ENCODE results near the gene ELOVL5.

Gene ELOVL5

GRCh38 chr6:53257533-53257932 is 91.2 kb downstream of the ELOVL5 start:
- H3K27ac ChIP-seq (ENCODE audit: low read length), result no peak overlapping the region
- DNase-seq, result no peak
- H3K36me3 ChIP-seq (replicated peaks; ENCODE audit: insufficient read depth, low read length), result no peaks in the 10 kb centered on the region
- H3K9me3 ChIP-seq (replicated peaks; ENCODE audit: insufficient read depth, low read length), result no peaks in the 10 kb centered on the region
- no peak overlapping the region for H3K9ac ChIP-seq (ENCODE audit: low read length)
- no peaks in the 10 kb centered on the region for H3K9me2 ChIP-seq (replicated peaks; ENCODE audit: insufficient read depth, low read length)
- H2AFZ ChIP-seq (ENCODE audit: low read length), result no peak overlapping the region
- no peaks in the 10 kb centered on the region for H3K27me3 ChIP-seq (replicated peaks; ENCODE audit: insufficient read depth, low read length)
- H3F3A ChIP-seq (ENCODE audit: insufficient read depth, low read length), result no peaks in the 10 kb centered on the region
- peaks cover 3% of the 10 kb centered on the region; the same call in 1 of the 2 replicates for H3K4me1 ChIP-seq (ENCODE audit: low read length)
- H3K79me2 ChIP-seq (ENCODE audit: low read length), result no peaks in the 10 kb centered on the region
- H4K20me1 ChIP-seq (ENCODE audit: insufficient read depth, low read length), result no peaks in the 10 kb centered on the region
- no peak overlapping the region for H3K4me2 ChIP-seq (ENCODE audit: low read depth, low read length)
- TF ChIP-seq CTCF (IDR thresholded peaks at IDR 0.05; ENCODE audit: low read length), result no peak
- TF ChIP-seq EZH2phosphoT487 (IDR thresholded peaks at IDR 0.05; ENCODE audit: low read length), result no peak
- TF ChIP-seq EZH2 (optimal IDR thresholded peaks at IDR 0.05; ENCODE audit: low read depth, low read length), result no peak
- H3K4me3 ChIP-seq (ENCODE audit: low read length), result no peak overlapping the region

DNA sequence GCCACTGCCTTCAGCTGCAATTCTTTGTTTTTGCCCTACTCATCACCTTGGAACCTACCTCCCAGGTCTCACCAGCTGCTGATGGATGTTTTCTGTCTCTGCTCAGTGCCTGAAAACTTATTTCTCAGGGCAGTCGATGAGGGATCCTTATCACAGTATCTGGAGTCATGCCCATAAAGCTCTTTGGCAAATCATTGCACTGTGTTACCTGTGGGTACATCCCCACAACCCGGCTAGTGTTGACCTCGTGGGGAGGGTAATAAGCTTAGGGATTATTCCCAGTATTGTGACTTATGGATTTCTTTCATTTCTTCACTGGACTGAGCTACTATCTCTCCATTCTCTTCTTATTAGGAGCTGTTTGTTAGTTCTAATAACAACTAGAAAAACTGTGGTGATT is 91.7 kb downstream of the ELOVL5 start:
- H3K9me2 ChIP-seq (replicated peaks; ENCODE audit: insufficient read depth, low read length), result no peaks in the 10 kb centered on the region
- H3K27ac ChIP-seq (ENCODE audit: low read length), result no peak overlapping the region
- no peak overlapping the region for H3K9ac ChIP-seq (ENCODE audit: low read length)
- no peak overlapping the region for H3K4me2 ChIP-seq (ENCODE audit: low read depth, low read length)
- H3K4me1 ChIP-seq (ENCODE audit: low read length), result peaks cover 3% of the 10 kb centered on the region; the same call in 1 of the 2 replicates
- H3K27me3 ChIP-seq (replicated peaks; ENCODE audit: insufficient read depth, low read length), result no peaks in the 10 kb centered on the region
- DNase-seq, result no peak
- H2AFZ ChIP-seq (ENCODE audit: low read length), result no peak overlapping the region
- no peaks in the 10 kb centered on the region for H3F3A ChIP-seq (ENCODE audit: insufficient read depth, low read length)
- TF ChIP-seq CTCF (IDR thresholded peaks at IDR 0.05; ENCODE audit: low read length) (no peak), EZH2phosphoT487 (IDR thresholded peaks at IDR 0.05; ENCODE audit: low read length) (no peak), EZH2 (optimal IDR thresholded peaks at IDR 0.05; ENCODE audit: low read depth, low read length) (no peak)
- H3K4me3 ChIP-seq (ENCODE audit: low read length), result no peak overlapping the region
- no peaks in the 10 kb centered on the region for H3K36me3 ChIP-seq (replicated peaks; ENCODE audit: insufficient read depth, low read length)
- H4K20me1 ChIP-seq (ENCODE audit: insufficient read depth, low read length), result no peaks in the 10 kb centered on the region
- no peaks in the 10 kb centered on the region for H3K9me3 ChIP-seq (replicated peaks; ENCODE audit: insufficient read depth, low read length)
- H3K79me2 ChIP-seq (ENCODE audit: low read length), result no peaks in the 10 kb centered on the region

DNA sequence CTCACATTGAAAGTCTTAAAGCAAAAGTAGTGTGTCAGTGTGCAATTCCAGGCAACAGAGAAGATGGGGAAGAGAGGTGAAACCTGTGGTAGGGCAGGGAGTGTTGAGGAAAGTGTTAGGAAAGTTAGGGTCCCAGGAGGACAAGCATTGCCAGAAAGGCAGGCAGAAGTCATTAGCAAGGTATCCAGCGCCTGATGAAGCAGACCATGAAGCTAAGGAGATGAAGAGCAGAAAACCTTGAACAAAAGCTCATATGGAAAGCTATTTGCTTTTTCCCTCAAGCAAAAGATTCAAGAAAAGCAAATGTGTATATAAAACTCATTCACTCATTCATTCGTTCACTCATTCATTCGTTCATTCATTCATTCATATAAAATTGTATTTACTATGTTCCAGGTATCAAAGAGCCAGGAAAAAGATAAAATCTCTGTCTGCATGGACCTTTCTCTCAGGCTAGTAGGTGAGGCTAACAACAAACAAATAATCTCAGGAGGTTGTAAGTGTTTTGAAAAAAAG is 96.5 kb downstream of the ELOVL5 start:
- H3K36me3 ChIP-seq (replicated peaks; ENCODE audit: insufficient read depth, low read length), result no peaks in the 10 kb centered on the region
- TF ChIP-seq EZH2 (optimal IDR thresholded peaks at IDR 0.05; ENCODE audit: low read depth, low read length) (no peak), EZH2phosphoT487 (IDR thresholded peaks at IDR 0.05; ENCODE audit: low read length) (no peak), CTCF (IDR thresholded peaks at IDR 0.05; ENCODE audit: low read length) (no peak)
- no peak overlapping the region for H3K4me3 ChIP-seq (ENCODE audit: low read length)
- no peak overlapping the region for H3K9ac ChIP-seq (ENCODE audit: low read length)
- H3K27ac ChIP-seq (ENCODE audit: low read length), result no peak overlapping the region
- H4K20me1 ChIP-seq (ENCODE audit: insufficient read depth, low read length), result no peaks in the 10 kb centered on the region
- no peaks in the 10 kb centered on the region for H3K27me3 ChIP-seq (replicated peaks; ENCODE audit: insufficient read depth, low read length)
- DNase-seq, result no peak
- no peak overlapping the region for H2AFZ ChIP-seq (ENCODE audit: low read length)
- no peaks in the 10 kb centered on the region for H3K79me2 ChIP-seq (ENCODE audit: low read length)
- no peaks in the 10 kb centered on the region for H3K9me3 ChIP-seq (replicated peaks; ENCODE audit: insufficient read depth, low read length)
- H3F3A ChIP-seq (ENCODE audit: insufficient read depth, low read length), result no peaks in the 10 kb centered on the region
- H3K4me2 ChIP-seq (ENCODE audit: low read depth, low read length), result no peak overlapping the region
- no peaks in the 10 kb centered on the region for H3K9me2 ChIP-seq (replicated peaks; ENCODE audit: insufficient read depth, low read length)
- no peaks in the 10 kb centered on the region for H3K4me1 ChIP-seq (ENCODE audit: low read length)

Data from MM.1S (cell line).